Subcutaneous adipose tissue (tissue), 4 donors: ENCODE measurements around the gene UBTF. TPM values are rescaled to one million over a fixed set of nuclear protein-coding genes. Genes with fewer than 3 reads are reported as not detected.

ENCODE experiments used
- CTCF ChIP-seq: fragments of 450-650 bp; IDR thresholded peaks from one replicate; pipeline ENCODE4 v1.5.1; 2016; ENCODE audit warnings: low read depth, mild to moderate bottlenecking, control low read depth, antibody characterized with exemption, moderate library complexity
- total RNA-seq, 4 donors: library from RNA; depleted of rRNA; stranded (reverse); fragments of >200 nt; gene quantifications; one replicate each; pipeline ENCODE4 v1.1.0, GENCODE V29; 2016

UBTF gene
- total RNA-seq, 4 donors from 2014 or later, result 23.5 to 63.5 (median 35.3) TPM

- no peak for TF ChIP-seq CTCF
Measured at GRCh38 chr17:44254361-44255095, 35.1 kb upstream of the UBTF start.

GRCh38 chr17:44253006-44253405, 33.5 kb upstream of the UBTF start:
- no peak for TF ChIP-seq CTCF

DNA sequence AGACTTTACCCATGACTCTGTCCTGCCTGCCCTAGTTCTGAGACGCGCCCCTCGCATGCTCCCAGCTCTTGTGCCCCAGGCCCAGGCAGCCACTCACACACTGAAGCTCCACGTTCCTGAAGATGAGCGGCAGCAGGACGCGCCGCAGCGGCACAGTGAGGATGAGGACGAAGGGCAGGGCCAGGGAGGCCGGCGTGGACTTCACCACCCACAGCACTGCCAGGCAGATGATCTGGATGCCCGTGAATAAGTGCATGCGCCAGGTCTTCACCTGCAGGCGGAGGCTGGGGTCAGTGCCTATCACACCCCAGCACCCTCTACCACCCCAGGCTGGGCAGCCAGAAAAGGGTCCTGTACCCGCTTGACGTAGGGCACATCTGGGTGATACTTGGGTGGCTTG, 31.6 kb upstream of the UBTF start:
- no peak for TF ChIP-seq CTCF

DNA sequence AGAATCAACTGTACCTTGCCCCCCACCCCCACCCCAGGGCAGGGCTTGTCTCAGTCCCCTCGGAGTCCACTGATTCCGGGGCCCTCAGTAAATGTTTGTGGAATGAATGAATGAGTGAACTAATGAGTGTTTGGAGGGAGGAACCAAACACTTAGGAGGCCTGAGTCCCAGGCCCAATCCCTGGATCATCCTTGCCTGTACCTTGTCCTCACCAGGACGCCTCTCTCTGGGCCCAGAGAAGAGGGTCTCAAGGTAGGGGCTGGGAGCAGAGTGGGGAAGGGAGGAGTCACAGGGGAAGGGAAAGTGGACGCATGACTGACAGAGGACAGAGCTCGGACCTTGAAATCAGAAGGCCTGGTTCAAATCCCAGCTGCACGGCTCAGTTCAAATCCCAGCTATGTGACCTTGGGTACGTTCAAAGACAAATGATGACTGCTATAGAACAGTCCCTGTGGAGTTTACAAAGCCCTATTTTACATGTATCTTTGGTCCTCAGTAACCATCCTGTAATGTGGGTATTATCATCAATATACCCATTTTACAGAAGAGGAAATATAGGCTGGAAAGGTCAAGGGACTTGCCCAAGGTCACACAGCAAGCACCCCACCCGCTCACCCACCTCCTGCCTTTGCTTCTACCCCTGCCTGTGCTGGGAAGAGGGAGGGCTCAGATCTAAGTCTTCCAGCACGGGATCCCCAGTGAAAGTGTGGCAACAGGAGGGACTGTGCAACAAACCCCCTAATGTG, 30.2 kb upstream of the UBTF start:
- no peak for TF ChIP-seq CTCF

GRCh38 chr17:44247876-44248736, 28.6 kb upstream of the UBTF start:
- no peak for TF ChIP-seq CTCF

DNA sequence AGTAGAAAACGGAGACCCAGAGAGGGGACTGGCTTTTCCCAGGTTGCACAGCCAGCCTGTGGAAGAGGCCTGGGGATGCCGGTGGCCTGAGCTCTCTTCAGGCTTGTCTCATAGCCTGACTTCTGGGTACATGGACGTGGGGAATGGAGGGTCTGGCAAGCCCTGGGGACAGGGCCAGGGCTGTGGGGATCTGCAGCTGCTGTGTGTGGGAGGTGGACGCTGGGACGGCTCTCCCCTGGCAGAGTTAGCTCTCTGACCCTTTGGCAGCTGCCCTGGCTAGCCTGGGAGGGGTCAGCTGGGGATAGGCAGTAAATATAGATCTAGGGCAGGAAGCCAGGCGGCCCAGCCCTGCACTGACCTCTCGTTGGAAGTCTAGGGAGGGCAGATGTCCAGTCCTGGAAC, 28.0 kb upstream of the UBTF start:
- no peak for TF ChIP-seq CTCF
